B cell (primary cell): ENCODE measurements around the gene ALDH3B1.

Experiments
- CTCF ChIP-seq: fragments of 200-600 bp; IDR thresholded peaks from one replicate; pipeline ENCODE4 v1.8.0; 2022; ENCODE audit warnings: antibody characterized with exemption, mild to moderate bottlenecking
- EZH2 ChIP-seq: IDR thresholded peaks from 2 replicates; pipeline ENCODE4 v1.6.1; 2012; ENCODE audit warnings: borderline replicate concordance, low read depth, mild to moderate bottlenecking, moderate library complexity, low read length; ENCODE audit not compliant: insufficient read depth, poor library complexity, severe bottlenecking

DNA sequence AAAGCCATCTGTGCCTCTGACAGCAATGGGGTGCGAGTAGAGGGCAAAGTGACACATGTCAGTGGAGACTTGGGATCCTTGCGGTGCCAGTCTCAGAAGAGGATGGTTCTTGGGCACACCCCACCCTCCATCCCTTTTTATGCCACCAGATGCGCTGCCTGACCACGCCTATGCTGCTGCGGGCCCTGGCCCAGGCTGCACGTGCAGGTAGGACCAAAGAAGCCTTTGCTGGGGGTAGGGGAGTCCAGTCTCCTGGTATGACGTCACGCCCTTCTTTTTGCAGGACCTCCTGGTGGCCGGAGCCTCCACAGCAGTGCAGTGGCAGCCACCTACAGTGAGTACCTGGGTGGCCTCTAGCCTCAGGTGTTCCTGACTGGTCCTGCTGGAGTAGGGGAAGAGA lies 21.9 kb downstream of the ALDH3B1 start:
- TF ChIP-seq CTCF (no peak), EZH2 (no peak)
